GM23338 (cell line): ENCODE data around the gene RGS2.

Experiments
- CTCF ChIP-seq, 2 experiments: fragments of 200-600 bp in 1 of 2; sonication (generic) in 1 of 2; conservative IDR thresholded peaks; 2 replicates each; pipeline versions ENCODE4 v1.5.1 to v1.6.1; 2016 to 2017; ENCODE audit warnings: antibody characterized with exemption in 2 of 2, low read depth in 2 of 2, mild to moderate bottlenecking in 2 of 2, moderate library complexity in 1 of 2
- EZH2 ChIP-seq: fragments of 200-600 bp; sonication (generic); IDR thresholded peaks from one replicate; pipeline ENCODE4 v1.8.0; 2017; ENCODE audit warnings: antibody characterized with exemption, mild to moderate bottlenecking, low read depth; ENCODE audit not compliant: unreplicated experiment
- EZH2phosphoT487 ChIP-seq: fragments of 200-600 bp; sonication (generic); IDR thresholded peaks from one replicate; pipeline ENCODE4 v1.8.1; 2018; ENCODE audit warnings: antibody characterized with exemption; ENCODE audit not compliant: unreplicated experiment
- NANOG ChIP-seq: IDR thresholded peaks from 2 replicates; pipeline ENCODE4 v1.6.1; 2016; ENCODE audit warnings: antibody characterized with exemption, borderline replicate concordance
- POLR2AphosphoS5 ChIP-seq: IDR thresholded peaks from 2 replicates; pipeline ENCODE4 v1.6.1; 2016; ENCODE audit warnings: antibody characterized with exemption, low read depth
- TF ChIP-seq, protein P1 (sequence below): IDR thresholded peaks from one replicate; pipeline ENCODE4 v1.6.1; 2018; ENCODE audit warnings: antibody characterized with exemption; ENCODE audit not compliant: unreplicated experiment
- TF ChIP-seq, protein P2 (sequence below): fragments of 250-450 bp; sonication (Bioruptor Pico); IDR thresholded peaks from 2 replicates; pipeline ENCODE4 v1.5.0; 2020; ENCODE audit warnings: mild to moderate bottlenecking, moderate library complexity

DNA sequence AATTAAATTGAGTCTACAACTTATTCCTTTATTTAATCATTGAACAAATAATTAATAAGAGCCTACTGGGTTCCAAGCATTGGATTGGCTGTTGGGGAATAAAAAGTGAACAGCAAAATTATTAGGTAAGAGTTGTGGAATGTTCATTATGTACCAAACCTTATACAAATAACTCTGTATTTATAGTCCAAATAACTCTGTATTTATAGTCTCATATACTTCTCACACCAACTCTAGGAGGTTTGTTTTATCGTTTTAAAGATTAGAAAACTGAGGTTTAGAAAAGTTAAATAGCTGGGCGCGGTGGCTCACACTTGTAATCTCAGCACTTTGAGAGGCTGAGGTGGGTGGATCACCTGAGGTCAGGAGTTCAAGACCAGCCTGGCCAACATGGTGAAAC lies 40.6 kb downstream of the RGS2 start:
- no peak for TF ChIP-seq CTCF (conservative IDR thresholded peaks at IDR 0.05; ENCODE audit: low read depth in 2 of 2)
- no peak for TF ChIP-seq EZH2phosphoT487
- TF ChIP-seq EZH2, result no peak
- TF ChIP-seq, protein P1, sequence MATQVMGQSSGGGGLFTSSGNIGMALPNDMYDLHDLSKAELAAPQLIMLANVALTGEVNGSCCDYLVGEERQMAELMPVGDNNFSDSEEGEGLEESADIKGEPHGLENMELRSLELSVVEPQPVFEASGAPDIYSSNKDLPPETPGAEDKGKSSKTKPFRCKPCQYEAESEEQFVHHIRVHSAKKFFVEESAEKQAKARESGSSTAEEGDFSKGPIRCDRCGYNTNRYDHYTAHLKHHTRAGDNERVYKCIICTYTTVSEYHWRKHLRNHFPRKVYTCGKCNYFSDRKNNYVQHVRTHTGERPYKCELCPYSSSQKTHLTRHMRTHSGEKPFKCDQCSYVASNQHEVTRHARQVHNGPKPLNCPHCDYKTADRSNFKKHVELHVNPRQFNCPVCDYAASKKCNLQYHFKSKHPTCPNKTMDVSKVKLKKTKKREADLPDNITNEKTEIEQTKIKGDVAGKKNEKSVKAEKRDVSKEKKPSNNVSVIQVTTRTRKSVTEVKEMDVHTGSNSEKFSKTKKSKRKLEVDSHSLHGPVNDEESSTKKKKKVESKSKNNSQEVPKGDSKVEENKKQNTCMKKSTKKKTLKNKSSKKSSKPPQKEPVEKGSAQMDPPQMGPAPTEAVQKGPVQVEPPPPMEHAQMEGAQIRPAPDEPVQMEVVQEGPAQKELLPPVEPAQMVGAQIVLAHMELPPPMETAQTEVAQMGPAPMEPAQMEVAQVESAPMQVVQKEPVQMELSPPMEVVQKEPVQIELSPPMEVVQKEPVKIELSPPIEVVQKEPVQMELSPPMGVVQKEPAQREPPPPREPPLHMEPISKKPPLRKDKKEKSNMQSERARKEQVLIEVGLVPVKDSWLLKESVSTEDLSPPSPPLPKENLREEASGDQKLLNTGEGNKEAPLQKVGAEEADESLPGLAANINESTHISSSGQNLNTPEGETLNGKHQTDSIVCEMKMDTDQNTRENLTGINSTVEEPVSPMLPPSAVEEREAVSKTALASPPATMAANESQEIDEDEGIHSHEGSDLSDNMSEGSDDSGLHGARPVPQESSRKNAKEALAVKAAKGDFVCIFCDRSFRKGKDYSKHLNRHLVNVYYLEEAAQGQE, result no peak
- TF ChIP-seq POLR2AphosphoS5, result no peak
- TF ChIP-seq, protein P2, sequence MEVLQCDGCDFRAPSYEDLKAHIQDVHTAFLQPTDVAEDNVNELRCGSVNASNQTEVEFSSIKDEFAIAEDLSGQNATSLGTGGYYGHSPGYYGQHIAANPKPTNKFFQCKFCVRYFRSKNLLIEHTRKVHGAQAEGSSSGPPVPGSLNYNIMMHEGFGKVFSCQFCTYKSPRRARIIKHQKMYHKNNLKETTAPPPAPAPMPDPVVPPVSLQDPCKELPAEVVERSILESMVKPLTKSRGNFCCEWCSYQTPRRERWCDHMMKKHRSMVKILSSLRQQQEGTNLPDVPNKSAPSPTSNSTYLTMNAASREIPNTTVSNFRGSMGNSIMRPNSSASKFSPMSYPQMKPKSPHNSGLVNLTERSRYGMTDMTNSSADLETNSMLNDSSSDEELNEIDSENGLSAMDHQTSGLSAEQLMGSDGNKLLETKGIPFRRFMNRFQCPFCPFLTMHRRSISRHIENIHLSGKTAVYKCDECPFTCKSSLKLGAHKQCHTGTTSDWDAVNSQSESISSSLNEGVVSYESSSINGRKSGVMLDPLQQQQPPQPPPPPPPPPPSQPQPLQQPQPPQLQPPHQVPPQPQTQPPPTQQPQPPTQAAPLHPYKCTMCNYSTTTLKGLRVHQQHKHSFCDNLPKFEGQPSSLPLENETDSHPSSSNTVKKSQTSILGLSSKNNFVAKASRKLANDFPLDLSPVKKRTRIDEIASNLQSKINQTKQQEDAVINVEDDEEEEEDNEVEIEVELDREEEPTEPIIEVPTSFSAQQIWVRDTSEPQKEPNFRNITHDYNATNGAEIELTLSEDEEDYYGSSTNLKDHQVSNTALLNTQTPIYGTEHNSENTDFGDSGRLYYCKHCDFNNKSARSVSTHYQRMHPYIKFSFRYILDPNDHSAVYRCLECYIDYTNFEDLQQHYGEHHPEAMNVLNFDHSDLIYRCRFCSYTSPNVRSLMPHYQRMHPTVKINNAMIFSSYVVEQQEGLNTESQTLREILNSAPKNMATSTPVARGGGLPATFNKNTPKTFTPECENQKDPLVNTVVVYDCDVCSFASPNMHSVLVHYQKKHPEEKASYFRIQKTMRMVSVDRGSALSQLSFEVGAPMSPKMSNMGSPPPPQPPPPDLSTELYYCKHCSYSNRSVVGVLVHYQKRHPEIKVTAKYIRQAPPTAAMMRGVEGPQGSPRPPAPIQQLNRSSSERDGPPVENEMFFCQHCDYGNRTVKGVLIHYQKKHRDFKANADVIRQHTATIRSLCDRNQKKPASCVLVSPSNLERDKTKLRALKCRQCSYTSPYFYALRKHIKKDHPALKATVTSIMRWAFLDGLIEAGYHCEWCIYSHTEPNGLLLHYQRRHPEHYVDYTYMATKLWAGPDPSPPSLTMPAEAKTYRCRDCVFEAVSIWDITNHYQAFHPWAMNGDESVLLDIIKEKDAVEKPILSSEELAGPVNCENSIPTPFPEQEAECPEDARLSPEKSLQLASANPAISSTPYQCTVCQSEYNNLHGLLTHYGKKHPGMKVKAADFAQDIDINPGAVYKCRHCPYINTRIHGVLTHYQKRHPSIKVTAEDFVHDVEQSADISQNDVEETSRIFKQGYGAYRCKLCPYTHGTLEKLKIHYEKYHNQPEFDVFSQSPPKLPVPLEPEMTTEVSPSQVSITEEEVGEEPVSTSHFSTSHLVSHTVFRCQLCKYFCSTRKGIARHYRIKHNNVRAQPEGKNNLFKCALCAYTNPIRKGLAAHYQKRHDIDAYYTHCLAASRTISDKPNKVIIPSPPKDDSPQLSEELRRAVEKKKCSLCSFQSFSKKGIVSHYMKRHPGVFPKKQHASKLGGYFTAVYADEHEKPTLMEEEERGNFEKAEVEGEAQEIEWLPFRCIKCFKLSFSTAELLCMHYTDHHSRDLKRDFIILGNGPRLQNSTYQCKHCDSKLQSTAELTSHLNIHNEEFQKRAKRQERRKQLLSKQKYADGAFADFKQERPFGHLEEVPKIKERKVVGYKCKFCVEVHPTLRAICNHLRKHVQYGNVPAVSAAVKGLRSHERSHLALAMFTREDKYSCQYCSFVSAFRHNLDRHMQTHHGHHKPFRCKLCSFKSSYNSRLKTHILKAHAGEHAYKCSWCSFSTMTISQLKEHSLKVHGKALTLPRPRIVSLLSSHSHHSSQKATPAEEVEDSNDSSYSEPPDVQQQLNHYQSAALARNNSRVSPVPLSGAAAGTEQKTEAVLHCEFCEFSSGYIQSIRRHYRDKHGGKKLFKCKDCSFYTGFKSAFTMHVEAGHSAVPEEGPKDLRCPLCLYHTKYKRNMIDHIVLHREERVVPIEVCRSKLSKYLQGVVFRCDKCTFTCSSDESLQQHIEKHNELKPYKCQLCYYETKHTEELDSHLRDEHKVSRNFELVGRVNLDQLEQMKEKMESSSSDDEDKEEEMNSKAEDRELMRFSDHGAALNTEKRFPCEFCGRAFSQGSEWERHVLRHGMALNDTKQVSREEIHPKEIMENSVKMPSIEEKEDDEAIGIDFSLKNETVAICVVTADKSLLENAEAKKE (CRISPR knock-in tag), result no peak
- TF ChIP-seq NANOG, result no peak
